ENCODE data around the gene SAP30BP.

DNA sequence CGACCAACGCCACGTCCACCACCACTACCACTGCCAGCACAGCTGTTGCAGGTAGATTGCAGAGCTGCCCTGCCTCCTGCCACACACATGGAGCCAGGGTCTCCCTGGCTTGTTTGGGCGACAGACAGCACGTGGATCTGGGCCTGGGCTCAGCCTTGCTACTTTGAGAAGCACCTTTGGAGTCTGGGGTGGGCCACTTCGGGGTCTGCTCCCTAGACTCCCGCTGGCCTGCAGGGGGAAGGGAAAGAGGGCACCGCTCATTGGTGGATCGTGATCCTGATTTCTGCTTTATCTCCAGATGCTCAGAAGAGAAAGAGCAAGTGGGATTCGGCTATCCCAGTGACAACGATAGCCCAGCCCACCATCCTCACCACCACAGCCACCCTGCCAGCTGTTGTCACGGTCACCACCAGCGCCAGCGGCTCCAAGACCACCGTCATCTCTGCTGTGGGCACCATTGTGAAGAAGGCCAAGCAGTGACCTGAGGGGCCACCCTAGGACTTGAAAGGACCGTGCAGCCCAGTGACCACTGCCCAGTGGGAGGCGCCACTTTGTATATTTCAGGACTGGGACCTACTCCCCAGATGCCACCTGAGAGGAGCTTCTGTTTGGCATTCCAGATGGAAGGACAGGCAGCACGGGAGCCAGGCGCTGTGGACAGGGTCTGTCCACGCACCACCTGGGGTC, 39.0 kb downstream of the SAP30BP start:
- TF ChIP-seq, protein P1, sequence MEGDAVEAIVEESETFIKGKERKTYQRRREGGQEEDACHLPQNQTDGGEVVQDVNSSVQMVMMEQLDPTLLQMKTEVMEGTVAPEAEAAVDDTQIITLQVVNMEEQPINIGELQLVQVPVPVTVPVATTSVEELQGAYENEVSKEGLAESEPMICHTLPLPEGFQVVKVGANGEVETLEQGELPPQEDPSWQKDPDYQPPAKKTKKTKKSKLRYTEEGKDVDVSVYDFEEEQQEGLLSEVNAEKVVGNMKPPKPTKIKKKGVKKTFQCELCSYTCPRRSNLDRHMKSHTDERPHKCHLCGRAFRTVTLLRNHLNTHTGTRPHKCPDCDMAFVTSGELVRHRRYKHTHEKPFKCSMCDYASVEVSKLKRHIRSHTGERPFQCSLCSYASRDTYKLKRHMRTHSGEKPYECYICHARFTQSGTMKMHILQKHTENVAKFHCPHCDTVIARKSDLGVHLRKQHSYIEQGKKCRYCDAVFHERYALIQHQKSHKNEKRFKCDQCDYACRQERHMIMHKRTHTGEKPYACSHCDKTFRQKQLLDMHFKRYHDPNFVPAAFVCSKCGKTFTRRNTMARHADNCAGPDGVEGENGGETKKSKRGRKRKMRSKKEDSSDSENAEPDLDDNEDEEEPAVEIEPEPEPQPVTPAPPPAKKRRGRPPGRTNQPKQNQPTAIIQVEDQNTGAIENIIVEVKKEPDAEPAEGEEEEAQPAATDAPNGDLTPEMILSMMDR (IDR thresholded peaks at IDR 0.05; ENCODE audit: extremely low read depth in 1 of 2, insufficient read depth in 1 of 2, low read depth in 1 of 2, low read length in 2 of 2) = no peak
- TF ChIP-seq MYC (IDR thresholded peaks at IDR 0.05; ENCODE audit: low read depth, low read length) (no peak), JUN (IDR thresholded peaks at IDR 0.05; ENCODE audit: borderline replicate concordance, insufficient read depth, insufficient read length, low read depth) (no peak), POLR2A (IDR thresholded peaks at IDR 0.05; ENCODE audit: low read depth, low read length) (no peak), FOS (IDR thresholded peaks at IDR 0.05; ENCODE audit: borderline replicate concordance, insufficient read depth, low read length) (no peak), EZH2 (IDR thresholded peaks at IDR 0.05; ENCODE audit: borderline replicate concordance, low read depth, low read length, severe bottlenecking) (no peak), POLR2AphosphoS5 (IDR thresholded peaks at IDR 0.05; ENCODE audit: insufficient read depth, low read depth, low read length) (no peak)
- TF ChIP-seq, protein P2, sequence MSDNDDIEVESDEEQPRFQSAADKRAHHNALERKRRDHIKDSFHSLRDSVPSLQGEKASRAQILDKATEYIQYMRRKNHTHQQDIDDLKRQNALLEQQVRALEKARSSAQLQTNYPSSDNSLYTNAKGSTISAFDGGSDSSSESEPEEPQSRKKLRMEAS (IDR thresholded peaks at IDR 0.05; ENCODE audit: insufficient read depth, insufficient read length) = no peak

All from endothelial cell of umbilical vein (primary cell).